Ovary (tissue), 3 donors: ENCODE measurements around the gene RNPEP.

Source experiments
- EP300 ChIP-seq: sonication (generic); formaldehyde crosslinking; IDR thresholded peaks from one replicate; pipeline ENCODE4 v1.6.1; 2017; ENCODE audit warnings: antibody characterized with exemption
- TF ChIP-seq, protein P1 (sequence below), 3 donors: fragments of 450-650 bp in 2 of 3; fragments of 200-600 bp in 1 of 3; IDR thresholded peaks; one replicate each; pipeline versions ENCODE4 v1.5.1 to v1.8.0; 2016 to 2022; ENCODE audit warnings: antibody characterized with exemption in 3 of 3, mild to moderate bottlenecking in 1 of 3
- donor health status: DM: no; HTN: no; CAD: no.

DNA sequence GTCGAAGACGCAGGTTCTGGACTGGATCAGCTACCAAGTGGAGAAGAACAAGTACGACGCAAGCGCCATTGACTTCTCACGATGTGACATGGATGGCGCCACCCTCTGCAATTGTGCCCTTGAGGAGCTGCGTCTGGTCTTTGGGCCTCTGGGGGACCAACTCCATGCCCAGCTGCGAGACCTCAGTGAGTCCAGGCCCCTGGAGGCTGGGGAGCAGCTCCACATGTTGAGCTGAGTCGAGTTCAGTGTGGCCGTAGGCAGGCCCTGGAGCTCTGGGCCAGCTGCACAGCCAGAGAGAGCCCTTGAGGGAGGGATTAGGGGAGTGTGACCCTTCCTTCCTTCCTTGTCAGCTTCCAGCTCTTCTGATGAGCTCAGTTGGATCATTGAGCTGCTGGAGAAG lies 29.5 kb downstream of the RNPEP start:
- TF ChIP-seq, protein P1, sequence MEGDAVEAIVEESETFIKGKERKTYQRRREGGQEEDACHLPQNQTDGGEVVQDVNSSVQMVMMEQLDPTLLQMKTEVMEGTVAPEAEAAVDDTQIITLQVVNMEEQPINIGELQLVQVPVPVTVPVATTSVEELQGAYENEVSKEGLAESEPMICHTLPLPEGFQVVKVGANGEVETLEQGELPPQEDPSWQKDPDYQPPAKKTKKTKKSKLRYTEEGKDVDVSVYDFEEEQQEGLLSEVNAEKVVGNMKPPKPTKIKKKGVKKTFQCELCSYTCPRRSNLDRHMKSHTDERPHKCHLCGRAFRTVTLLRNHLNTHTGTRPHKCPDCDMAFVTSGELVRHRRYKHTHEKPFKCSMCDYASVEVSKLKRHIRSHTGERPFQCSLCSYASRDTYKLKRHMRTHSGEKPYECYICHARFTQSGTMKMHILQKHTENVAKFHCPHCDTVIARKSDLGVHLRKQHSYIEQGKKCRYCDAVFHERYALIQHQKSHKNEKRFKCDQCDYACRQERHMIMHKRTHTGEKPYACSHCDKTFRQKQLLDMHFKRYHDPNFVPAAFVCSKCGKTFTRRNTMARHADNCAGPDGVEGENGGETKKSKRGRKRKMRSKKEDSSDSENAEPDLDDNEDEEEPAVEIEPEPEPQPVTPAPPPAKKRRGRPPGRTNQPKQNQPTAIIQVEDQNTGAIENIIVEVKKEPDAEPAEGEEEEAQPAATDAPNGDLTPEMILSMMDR (IDR thresholded peaks at IDR 0.05) = no peak
- TF ChIP-seq EP300 = no peak
